Activated CD8-positive, alpha-beta memory T cell treated with anti-CD3 and anti-CD28 coated beads, Interleukin-2, amount 50 U/mL, for 24 hours (primary cell): ENCODE measurements around the gene GRHPR.
A peak's percentile ranks its signal among the peaks of the same experiment; 100 is the strongest.

Source experiments
- DNase-seq: peaks from one replicate; pipeline ENCODE4 v3.0.0-alpha.2; 2020; ENCODE audit errors: extremely low read depth

The GRHPR gene

GRCh38 chr9:37398464-37399025, 24.0 kb upstream of the GRHPR start:
- DNase-seq, result no peak

- DNase-seq, result no peak
Measured at GRCh38 chr9:37399336-37399735, 23.2 kb upstream of the GRHPR start.

GRCh38 chr9:37404590-37404989, 17.9 kb upstream of the GRHPR start:
- DNase-seq, result no peak

DNA sequence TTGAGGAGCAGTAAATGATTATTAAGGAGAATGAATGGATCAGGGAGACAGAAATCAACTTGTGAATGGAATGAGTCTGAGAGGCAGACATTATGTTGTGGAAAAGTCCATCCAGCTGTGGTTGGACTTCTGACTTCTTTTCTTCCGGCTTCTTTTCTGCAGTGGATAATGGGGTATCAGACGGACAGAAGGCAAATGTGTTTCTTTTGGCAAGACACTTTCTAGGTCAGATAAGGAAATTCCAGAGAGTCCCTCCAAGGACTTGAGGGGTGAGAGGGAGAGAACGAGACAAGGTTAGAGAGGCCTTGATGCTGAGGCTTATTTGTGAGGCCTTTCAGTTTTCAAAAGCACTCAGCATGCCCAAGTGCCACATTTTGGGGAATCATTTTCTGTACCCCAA, 17.1 kb upstream of the GRHPR start:
- DNase-seq, result no peak

DNA sequence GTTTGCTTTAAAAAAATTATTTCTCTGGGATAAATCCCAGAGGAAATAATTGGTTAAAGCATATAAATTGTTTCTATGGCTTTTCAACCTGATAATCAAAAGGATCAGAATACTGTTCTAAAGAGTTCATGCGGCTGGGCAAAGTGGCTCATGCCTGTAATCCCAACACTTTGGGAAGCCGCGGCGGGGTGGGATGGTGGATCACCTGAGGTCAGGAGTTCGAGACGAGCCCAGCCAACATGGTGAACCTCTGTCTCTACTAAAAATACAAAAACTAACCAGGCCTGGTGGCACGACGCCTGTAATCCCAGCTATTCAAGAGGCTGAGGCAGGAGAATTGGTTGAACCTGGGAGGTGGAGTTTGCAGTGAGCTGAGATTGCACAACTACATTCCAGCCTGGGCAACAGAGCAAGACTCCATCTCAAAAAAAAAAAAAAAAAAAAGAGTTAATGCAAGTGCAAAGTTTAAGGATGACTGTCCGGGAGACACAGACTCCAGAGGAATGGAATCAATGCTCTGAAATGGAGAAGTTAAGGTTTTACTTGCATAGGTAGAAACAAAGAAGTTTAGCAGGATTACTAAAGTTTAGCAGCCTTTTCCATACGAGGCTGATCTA, 16.6 kb upstream of the GRHPR start:
- no peak for DNase-seq

DNA sequence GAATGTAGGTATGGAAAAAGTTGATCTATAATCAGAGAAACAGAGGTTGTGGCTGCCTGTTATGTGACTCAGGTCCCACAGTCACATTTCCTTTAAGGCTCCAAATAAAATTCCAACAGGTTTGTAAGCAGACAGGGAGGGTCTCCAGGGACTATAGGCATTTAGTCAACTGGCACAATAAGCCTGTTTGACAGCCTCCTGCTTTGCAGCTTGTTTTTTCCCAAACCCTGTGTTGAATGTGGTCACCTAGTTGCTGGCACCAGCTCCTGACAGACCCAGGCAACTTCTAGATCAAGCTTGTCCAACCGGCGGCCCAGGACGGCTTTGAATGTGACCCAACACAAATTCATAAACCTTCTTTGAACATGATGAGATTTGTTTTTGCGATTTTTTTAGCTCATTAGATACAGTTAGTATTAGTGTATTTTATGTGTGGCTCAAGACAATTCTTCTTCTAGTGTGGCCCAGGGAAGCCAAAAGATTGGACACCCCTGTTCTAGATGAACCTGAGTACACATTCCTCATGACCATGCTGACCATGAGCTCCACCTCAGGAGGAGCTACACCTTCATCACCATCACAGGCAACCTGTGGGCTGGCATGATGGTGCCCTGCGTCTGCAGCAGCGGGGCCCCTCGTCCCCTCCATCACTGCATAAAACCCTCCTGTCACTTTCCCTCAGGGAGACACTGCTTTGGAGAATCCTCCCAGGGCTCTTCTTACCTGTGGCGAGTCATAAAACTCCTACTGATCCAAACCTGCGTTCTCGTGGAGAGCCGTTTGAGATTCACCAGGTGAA, 15.7 kb upstream of the GRHPR start:
- DNase-seq, result no peak

GRCh38 chr9:37407468-37407867, 15.0 kb upstream of the GRHPR start:
- no peak for DNase-seq

GRCh38 chr9:37408933-37409710, 13.4 kb upstream of the GRHPR start:
- peak; percentile 33 for DNase-seq

- DNase-seq, result no peak
Measured at GRCh38 chr9:37410354-37410861, 12.1 kb upstream of the GRHPR start.

DNA sequence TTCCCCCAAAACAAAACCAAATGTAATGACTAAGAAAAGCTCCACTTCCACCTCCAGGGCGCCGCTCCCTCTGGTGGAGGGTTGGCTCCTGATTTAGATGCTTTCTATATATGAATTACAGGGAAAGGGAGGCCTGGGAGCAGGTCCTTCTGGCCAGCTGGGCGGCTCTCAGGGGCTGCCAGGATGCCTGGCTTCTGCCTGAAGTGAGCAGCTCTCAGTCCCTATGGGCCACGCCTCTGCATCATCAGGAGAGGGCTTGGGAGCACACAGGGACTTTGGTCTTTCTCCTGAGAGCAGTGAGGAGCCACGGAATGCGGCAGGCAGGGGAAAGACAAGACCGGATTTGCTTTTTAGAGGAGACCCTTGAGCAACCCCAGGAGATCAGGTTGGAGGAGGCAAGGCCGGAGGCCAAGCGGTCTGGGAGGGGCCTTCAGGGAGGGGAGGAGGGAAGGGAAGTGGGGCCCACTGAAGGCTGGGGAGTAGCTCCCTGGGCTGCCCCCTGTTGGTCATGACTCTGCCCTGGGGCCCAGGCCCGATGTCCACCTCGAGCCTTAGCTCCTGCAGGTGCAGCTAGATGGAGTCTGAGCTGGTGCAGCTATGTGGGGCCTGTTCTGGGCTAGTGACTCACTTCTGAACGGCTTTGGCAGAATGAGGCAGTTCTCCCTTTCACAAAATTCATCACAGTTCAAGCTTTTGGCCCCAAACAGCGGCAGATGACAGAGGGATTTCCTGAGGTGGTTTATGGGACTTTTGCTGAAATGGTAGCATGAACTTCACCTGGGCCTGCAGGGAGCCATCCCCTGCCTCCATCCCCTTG, 11.3 kb upstream of the GRHPR start:
- DNase-seq, result no peak

GRCh38 chr9:37412431-37413151, 9.9 kb upstream of the GRHPR start:
- no peak for DNase-seq

GRCh38 chr9:37413311-37413710, 9.2 kb upstream of the GRHPR start:
- no peak for DNase-seq

DNA sequence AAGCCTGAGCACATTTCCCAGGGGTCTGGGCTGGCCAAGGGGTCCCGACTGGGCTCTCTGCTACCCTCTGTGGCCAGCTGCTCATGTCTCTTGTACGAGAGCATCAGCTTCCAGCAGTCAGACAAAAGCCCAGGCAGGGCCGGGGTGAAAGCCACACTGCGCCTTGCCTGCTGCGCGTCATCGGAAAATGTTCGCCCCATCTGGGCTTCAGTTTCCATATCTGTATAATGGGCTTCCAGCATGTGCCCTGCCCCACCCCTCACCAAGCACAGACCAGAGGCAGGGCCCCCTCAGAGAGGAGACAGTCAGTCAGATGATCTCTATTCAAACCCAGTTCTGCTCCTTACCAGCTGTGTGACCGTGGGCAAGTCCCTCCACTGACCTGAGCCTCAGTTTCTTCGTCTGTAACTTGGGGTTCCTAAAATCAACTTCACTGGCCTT, 8.0 kb upstream of the GRHPR start:
- no peak for DNase-seq

DNA sequence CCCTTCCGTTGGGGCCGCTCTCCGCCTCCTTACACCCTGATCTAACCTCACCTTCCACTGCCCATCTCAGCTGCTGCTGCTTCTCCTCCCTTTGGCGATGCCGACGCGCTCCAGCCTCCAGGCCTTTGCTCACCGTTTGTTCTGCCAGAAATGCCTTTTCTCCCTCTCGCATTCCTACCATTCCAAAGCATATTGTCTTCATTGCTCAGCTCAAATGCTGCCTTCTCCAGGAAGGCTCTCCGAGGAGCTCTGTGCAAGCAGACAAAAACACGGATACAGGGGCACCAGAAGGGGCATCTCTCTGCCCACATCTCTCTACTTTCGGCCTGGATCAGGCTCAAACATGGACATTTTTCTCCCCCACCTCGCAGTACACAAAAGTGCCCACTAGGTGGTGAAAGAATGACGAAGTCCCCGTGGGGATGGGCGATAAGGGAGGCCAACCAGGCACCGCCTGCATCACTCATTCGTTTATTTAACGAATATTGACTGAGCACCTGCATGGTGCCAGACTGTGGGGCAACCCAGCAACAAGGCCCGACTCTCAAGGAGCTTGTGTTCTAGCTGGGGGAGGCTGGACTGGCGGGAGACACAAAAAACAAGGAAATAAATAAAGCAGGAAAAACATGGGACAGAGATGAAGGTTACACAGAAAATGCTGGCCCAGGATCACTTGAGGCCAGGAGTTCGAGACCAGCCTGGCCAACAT, 7.3 kb upstream of the GRHPR start:
- DNase-seq, result peak; percentile 38

GRCh38 chr9:37417252-37417803, 5.2 kb upstream of the GRHPR start:
- no peak for DNase-seq

GRCh38 chr9:37417857-37418618, 4.5 kb upstream of the GRHPR start:
- DNase-seq, result no peak

- no peak for DNase-seq
Measured at GRCh38 chr9:37419204-37419603, 3.3 kb upstream of the GRHPR start.

DNA sequence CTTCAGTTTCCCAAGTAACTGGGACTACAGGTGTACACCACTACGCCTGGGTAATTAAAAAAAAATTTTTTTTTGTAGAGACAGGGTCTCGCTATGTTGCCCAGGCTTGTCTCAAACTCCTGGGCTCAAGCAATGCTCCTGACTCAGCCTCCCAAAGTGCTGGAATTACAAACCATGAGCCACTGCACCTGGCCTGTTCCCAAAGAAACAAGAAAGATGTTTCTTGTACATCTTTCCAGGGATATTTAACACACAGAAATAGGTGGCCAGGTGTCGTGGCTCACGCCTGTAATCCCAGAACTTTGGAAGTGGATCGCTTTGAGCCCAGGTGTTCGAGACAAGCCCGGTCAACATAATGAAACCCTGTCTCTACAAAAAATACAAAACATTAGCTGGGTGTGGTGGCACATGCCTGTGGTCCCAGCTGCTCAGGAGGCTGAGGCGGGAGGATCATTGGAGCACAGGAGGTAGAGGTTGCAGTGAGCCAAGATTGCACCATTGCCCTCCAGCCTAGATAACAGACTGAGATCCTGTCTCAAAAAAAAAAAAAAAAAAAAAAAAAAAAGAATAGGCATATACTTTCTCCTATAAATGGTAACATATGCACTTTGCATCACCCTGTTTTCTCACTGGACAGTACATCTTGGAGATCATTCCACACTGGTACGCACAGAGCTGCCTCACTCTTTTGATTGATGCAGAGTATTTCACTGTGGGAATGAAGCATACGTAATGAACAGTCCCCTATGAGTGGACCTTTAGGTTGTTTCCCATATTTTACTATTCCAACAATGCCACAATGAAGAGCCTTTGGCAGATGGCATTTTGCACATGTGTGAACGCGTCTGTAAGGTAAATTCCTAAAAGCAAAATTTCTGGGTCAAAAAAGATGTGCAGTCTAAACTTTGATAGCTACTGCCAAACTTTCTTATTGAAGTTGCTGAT, 2.0 kb upstream of the GRHPR start:
- no peak for DNase-seq
